HCT116 (cell line): Measurements from ENCODE around the gene INPP5J.

ENCODE experiments used
- CTCF ChIP-seq, 3 experiments: fragments of 200-600 bp in 1 of 3; sonication (generic) in 1 of 3; IDR thresholded peaks in 2 of 3; conservative IDR thresholded peaks in 1 of 3; 2 replicates each; pipeline ENCODE4 v1.5.1; 2012 to 2017; ENCODE audit warnings: low read depth in 2 of 3, low read length in 2 of 3, antibody characterized with exemption in 1 of 3, borderline replicate concordance in 1 of 3, control low read depth in 1 of 3, mild to moderate bottlenecking in 1 of 3, mixed read lengths in 1 of 3, mixed run types in 1 of 3, moderate library complexity in 1 of 3; ENCODE audit not compliant: insufficient read depth in 1 of 3
- EZH2 ChIP-seq: fragments of 200-600 bp; sonication (generic); IDR thresholded peaks from 2 replicates; pipeline ENCODE4 v1.6.1; 2017; ENCODE audit warnings: antibody characterized with exemption, mixed run types
- EZH2phosphoT487 ChIP-seq: fragments of 200-600 bp; IDR thresholded peaks from 2 replicates; pipeline ENCODE4 v1.6.1; 2018; ENCODE audit warnings: antibody characterized with exemption, borderline replicate concordance
- POLR2A ChIP-seq: IDR thresholded peaks from 2 replicates; pipeline ENCODE4 v1.7.0; 2011; ENCODE audit warnings: borderline replicate concordance; ENCODE audit not compliant: insufficient read depth, insufficient read length; ENCODE audit errors: extremely low read depth

- TF ChIP-seq EZH2phosphoT487 (no peak), POLR2A (no peak), EZH2 (no peak), CTCF (IDR thresholded peaks at IDR 0.05 in 2 of 3, conservative IDR thresholded peaks at IDR 0.05 in 1 of 3; ENCODE audit: borderline replicate concordance in 1 of 3, insufficient read depth in 1 of 3, low read depth in 2 of 3, low read length in 2 of 3) (no peak)
These were observed 32.3 kb upstream of the INPP5J start for GRCh38 chr22:31090217-31091085.
